Kidney glomerular epithelial cell (primary cell): ENCODE results near the gene CDC14A.
A peak's percentile ranks its signal among the peaks of the same experiment; 100 is the strongest.
"Not testable (repeated sequence)": the region's sequence is repeated elsewhere in the genome, so short reads cannot be mapped to it uniquely, and the experiment has no call there.

Experiments used
- DNase-seq: peaks from one replicate; lab custom pipeline; 2025; lab: John Stamatoyannopoulos, UW

Gene CDC14A

GRCh38 chr1:100332331-100332730 lies 20.0 kb upstream of the CDC14A start:
- no peak for DNase-seq

- no peak for DNase-seq
Measured at GRCh38 chr1:100335436-100335835, 16.9 kb upstream of the CDC14A start.

GRCh38 chr1:100337878-100338277 lies 14.4 kb upstream of the CDC14A start:
- not testable (repeated sequence) for DNase-seq

- DNase-seq = not testable (repeated sequence)
Measured at GRCh38 chr1:100339735-100340134, 12.6 kb upstream of the CDC14A start.

- no peak for DNase-seq
Measured at GRCh38 chr1:100340494-100340893, 11.8 kb upstream of the CDC14A start.

DNA sequence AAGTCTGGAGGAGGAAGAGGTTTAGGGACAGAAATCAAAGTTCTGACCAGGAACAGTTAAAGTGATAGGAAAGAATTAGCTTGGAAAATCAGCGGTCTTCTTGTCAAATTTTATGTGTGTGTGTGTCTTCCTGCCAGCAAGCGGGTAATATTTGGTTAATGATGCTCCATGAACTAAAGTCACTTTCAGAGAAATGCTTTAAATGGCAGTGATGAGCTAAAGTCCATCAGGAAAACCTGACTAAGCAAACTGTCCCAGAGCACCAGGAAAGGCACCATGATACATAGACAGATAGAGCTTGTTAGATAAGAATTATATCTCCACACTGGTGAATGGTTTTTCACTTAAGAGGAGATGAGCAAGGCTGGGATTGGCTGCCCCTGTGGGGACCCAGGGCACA lies 10.0 kb upstream of the CDC14A start:
- DNase-seq = no peak

- no peak for DNase-seq
Measured at GRCh38 chr1:100343897-100344296, 8.4 kb upstream of the CDC14A start.

DNA sequence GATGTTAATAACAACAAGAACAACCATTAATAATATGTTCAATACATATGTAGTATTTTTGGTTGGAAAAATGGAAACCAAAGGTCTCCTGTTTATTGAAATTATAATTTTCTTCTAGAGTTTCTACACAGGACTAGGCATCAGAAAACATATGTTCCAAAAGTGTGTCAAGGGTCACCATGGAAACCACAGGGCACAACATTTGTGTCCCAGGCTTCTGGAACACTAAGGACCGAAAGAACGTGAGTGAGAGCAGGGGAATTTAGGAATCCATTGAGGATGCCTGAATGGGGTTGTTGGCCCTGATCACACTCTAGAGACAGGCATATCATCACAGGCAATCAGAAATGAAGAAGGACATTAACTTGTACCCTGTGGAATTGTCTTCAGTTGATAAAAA lies 7.5 kb upstream of the CDC14A start:
- no peak for DNase-seq

GRCh38 chr1:100346387-100346786 lies 5.9 kb upstream of the CDC14A start:
- DNase-seq = no peak

GRCh38 chr1:100347009-100347966 lies 5.0 kb upstream of the CDC14A start:
- DNase-seq = no peak

- DNase-seq = no peak
Measured at GRCh38 chr1:100348549-100349144, 3.7 kb upstream of the CDC14A start.

GRCh38 chr1:100349246-100349645 lies 3.1 kb upstream of the CDC14A start:
- DNase-seq = no peak

GRCh38 chr1:100350787-100351094 lies 1.6 kb upstream of the CDC14A start:
- no peak for DNase-seq

GRCh38 chr1:100351095-100351887 lies 1.0 kb upstream of the CDC14A start:
- DNase-seq = peak; percentile 97

DNA sequence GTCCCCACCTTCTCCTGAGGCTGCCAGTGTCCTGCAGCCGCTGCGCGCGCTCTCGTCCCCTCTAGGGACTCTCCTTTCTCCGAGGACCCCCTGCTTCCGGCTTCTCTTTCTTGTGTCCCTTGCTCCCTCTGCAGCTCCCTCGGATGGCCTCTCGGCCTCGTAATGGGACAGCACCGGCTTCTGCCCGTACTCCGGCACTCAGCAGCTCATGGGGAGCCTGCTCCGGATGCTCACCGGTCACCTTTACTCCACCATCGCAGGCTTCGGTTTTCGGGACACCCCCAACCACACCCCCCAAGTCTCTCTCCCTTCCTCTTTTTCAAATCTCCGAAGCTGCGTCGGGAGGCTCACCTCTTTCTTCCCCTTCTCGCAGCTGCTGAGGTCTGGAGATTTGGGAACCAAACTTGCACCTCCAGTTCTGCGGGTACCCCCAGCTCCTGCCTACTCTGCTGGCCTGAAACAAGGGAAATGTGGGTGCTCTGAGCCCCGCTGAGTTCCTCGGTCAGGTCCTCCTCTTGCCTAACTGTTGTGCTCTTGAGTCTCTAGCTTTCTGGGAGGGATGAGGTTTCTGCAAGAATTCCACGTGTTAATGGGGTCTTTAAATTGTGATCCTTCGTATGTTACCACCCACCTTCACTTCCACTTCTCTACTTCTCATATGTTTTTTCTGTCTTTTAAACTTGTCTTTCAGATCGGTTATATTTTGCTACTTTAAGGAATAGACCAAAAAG lies 930 bp downstream of the CDC14A start:
- no peak for DNase-seq

GRCh38 chr1:100353988-100354387 lies 1.7 kb downstream of the CDC14A start:
- DNase-seq = peak; percentile 61

- DNase-seq = peak; percentile 87
Measured at GRCh38 chr1:100354971-100355394, 2.7 kb downstream of the CDC14A start.

- no peak for DNase-seq
Measured at GRCh38 chr1:100358210-100358609, 5.9 kb downstream of the CDC14A start.

- DNase-seq = no peak
Measured at GRCh38 chr1:100359139-100359538, 6.8 kb downstream of the CDC14A start.

DNA sequence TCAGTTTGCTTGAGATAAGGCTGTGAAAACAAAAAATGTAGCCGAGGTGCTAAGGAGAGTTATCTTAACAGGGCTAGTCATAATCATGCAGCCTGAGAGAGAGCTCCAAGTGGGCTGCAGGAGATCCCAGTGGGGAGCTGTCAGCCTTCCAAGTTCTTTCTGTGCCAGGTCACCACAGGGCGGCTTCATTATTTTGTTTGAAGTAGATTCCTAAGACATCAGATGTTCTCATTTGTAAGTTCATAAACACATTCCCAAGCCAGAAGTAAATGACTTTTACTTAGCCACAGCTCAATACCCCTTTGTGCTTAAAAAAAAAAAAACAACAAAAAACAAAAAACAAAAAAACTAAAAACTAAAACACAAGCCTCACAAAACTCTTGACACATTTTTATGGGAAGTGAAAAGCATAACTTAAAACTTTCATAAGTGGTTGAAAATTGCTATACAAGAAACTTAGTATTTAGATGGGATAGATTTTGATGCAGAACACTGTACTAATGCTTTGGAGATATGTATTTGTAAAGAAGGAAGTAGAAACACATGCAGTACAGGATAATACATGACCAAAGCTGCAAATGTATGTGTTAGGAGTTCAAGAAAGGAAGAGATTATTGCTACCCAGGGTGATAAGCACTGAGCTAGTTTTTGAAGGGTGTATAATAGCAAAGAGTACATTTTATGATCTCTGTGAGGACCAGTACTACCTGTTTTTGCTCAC lies 8.6 kb downstream of the CDC14A start:
- DNase-seq = peak; percentile 45

- no peak for DNase-seq
Measured at GRCh38 chr1:100361511-100362089, 9.3 kb downstream of the CDC14A start.
